Prostate gland (tissue), 2 donors: Measurements from ENCODE around the gene RAB29. TPM values are rescaled to one million over a fixed set of nuclear protein-coding genes. Genes with fewer than 3 reads are reported as not detected.

Source experiments
- DNase-seq: peaks from one replicate; pipeline ENCODE4 v3.0.0-alpha.2; 2019; ENCODE audit warnings: low spot score
- H3K27ac ChIP-seq, 2 donors: fragments of 200-600 bp; sonication (generic); 2 replicates each; pipeline ENCODE4 v1.5.1; 2017 to 2019
- H3K27me3 ChIP-seq: fragments of 200-600 bp; sonication (generic); replicated peaks from 2 replicates; pipeline ENCODE4 v1.5.1; 2019; ENCODE audit not compliant: insufficient read depth
- H3K36me3 ChIP-seq, 2 donors: fragments of 200-600 bp; sonication (generic); 1 replicate in 1 of 2; 2 replicates in 1 of 2; pipeline versions ENCODE4 v1.5.1 to v1.8.1; 2017 to 2019
- H3K4me1 ChIP-seq: fragments of 200-600 bp; sonication (generic); replicated peaks from 2 replicates; pipeline ENCODE4 v1.5.1; 2019
- H3K4me3 ChIP-seq, 2 donors: fragments of 200-600 bp; sonication (generic); 2 replicates each; pipeline ENCODE4 v1.5.1; 2017 to 2019
- H3K9me3 ChIP-seq: fragments of 200-600 bp; sonication (generic); 2 replicates; pipeline ENCODE4 v1.5.1; 2017
- CTCF ChIP-seq, 4 experiments: fragments of 200-600 bp in 2 of 4; fragments of 450-650 bp in 2 of 4; sonication (generic) in 2 of 4; IDR thresholded peaks; 1 replicate in 3 of 4; 2 replicates in 1 of 4; pipeline ENCODE4 v1.5.1; 2016 to 2019; ENCODE audit warnings: antibody characterized with exemption in 4 of 4, mild to moderate bottlenecking in 2 of 4, moderate library complexity in 2 of 4
- POLR2A ChIP-seq: fragments of 450-650 bp; IDR thresholded peaks from one replicate; pipeline ENCODE4 v1.6.1; 2016; ENCODE audit warnings: antibody characterized with exemption, mild to moderate bottlenecking
- POLR2AphosphoS5 ChIP-seq: sonication (generic); formaldehyde crosslinking; IDR thresholded peaks from one replicate; pipeline ENCODE4 v1.6.1; 2017; ENCODE audit warnings: antibody characterized with exemption
- WGBS: methylation state at CpG from one replicate; pipeline ENCODE4 v1.1.5; 2018; 5-methylcytosine and 5-hydroxymethylcytosine counted together
- intact Hi-C: fragments of 100-400 bp; cut with DNase I; formaldehyde crosslinking; loops from one replicate; pipeline ENCODE4 v1.14.2; 2022
- small RNA-seq, 2 donors: library from RNA; depleted of rRNA; stranded (forward); fragments of <200 nt; gene quantifications; one replicate each; pipeline ENCODE3, GENCODE V24; 2016
- total RNA-seq, 2 donors: library from RNA; depleted of rRNA; stranded (reverse); fragments of >200 nt; gene quantifications; one replicate each; pipeline ENCODE4 v1.1.0, GENCODE V29; 2016

The RAB29 gene
- total RNA-seq, 2 donors from 2014 or later, result 18.6 to 36.7 TPM

- Histone ChIP-seq H3K27ac (no peak overlapping the region), H3K4me3 (no peak overlapping the region), H3K36me3 (peaks cover 6 to 9% of the 10 kb centered on the region in 2 donors), H3K27me3 (no peaks in the 10 kb centered on the region), H3K4me1 (no peaks in the 10 kb centered on the region), H3K9me3 (no peaks in the 10 kb centered on the region)
- TF ChIP-seq POLR2A (no peak), CTCF (IDR thresholded peaks at IDR 0.05) (no peak), POLR2AphosphoS5 (no peak)
- intact Hi-C loops, result no loop called here
- DNase-seq, result no peak
These were observed 55.5 kb downstream of the RAB29 start for GRCh38 chr1:205719762-205720161.

- no peak for DNase-seq
- intact Hi-C loops, result no loop called here
- Histone ChIP-seq H3K27ac (no peak overlapping the region), H3K4me1 (no peaks in the 10 kb centered on the region), H3K27me3 (no peaks in the 10 kb centered on the region), H3K4me3 (no peak overlapping the region), H3K9me3 (no peaks in the 10 kb centered on the region), H3K36me3 (peaks cover 6 to 9% of the 10 kb centered on the region in 2 donors)
- TF ChIP-seq CTCF (IDR thresholded peaks at IDR 0.05) (no peak), POLR2A (no peak), POLR2AphosphoS5 (no peak)
- 56% methylated on average over 3 of the region's 3 CpGs for WGBS
These were observed 56.3 kb downstream of the RAB29 start for GRCh38 chr1:205719015-205719414.

Small RNA genes within 50 kb of the gene (small RNA-seq; reads per million reads assigned to genes)
- 0 reads per million in 2 donors for gene RF00139

Other genes with a start within 250 kb of the RAB29 start
- 10 to 100 TPM; 58.8 to 62.7 TPM for gene ELK4, start 143.5 kb downstream of the RAB29 start, total RNA-seq
- gene SLC45A3, start 95.0 kb downstream of the RAB29 start, total RNA-seq, result 1,000 to 10,000 TPM in 1 of 2 donors, 100 to 1,000 TPM in 1; 505 to 1,326 TPM
- 100 to 1,000 TPM; 102 to 111 TPM for gene NUCKS1, start 25.3 kb downstream of the RAB29 start, total RNA-seq
- gene SLC41A1, start 37.7 kb upstream of the RAB29 start, total RNA-seq, result 100 to 1,000 TPM in 1 of 2 donors, 10 to 100 TPM in 1; 20.3 to 114 TPM
- gene PM20D1, start 74.7 kb upstream of the RAB29 start, total RNA-seq, result not detected
- under 1 TPM in 1 of 2 donors, not detected in 1; 0.09 TPM for gene SLC26A9, start 168.0 kb upstream of the RAB29 start, total RNA-seq
- gene RAB7B, start 227.9 kb upstream of the RAB29 start, total RNA-seq, result 10 to 100 TPM; 16.1 to 17.5 TPM
- gene CTSE, start 248.4 kb upstream of the RAB29 start, total RNA-seq, result not detected